ENCODE measurements around the gene MCM7. TPM values are rescaled to one million over a fixed set of nuclear protein-coding genes. Genes with fewer than 3 reads are reported as not detected.

The MCM7 gene
- total RNA-seq, 2 donors from 2014 or later, result 248 to 526 TPM

DNA sequence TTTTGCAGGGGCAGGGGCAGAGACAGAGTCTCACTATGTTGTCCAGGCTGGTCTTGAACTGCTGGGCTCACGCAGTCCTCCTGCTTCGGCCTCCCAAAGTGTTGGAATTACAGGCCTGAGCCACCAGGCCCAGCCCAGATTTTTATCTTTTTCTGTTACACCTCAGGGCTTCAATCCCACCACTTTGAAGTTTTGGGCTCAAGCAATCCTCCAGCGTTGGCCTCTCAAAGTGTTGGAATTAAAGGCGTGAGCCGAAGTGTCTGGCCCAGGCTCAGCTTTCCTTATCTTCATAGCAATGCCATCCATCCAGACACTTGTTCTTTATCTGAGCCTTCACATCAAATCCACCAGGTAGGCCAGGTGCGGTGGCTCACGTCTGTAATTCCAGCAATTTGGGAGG lies 13.8 kb upstream of the MCM7 start:
- H3K36me3 Mint-ChIP-seq, result no peaks in the 10 kb centered on the region
- no peak overlapping the region for H3K27ac Mint-ChIP-seq
- peaks cover 14 to 25% of the 10 kb centered on the region in 2 donors for H3K4me1 Mint-ChIP-seq (ENCODE audit: low read depth in 2 of 2)
- ATAC-seq, result no peak
- no peak overlapping the region for H3K4me3 Mint-ChIP-seq
- no peaks in the 10 kb centered on the region for H3K27me3 Mint-ChIP-seq
- no peak for DNase-seq (ENCODE audit: low spot score)
- no peaks in the 10 kb centered on the region for H3K9me3 Mint-ChIP-seq

DNA sequence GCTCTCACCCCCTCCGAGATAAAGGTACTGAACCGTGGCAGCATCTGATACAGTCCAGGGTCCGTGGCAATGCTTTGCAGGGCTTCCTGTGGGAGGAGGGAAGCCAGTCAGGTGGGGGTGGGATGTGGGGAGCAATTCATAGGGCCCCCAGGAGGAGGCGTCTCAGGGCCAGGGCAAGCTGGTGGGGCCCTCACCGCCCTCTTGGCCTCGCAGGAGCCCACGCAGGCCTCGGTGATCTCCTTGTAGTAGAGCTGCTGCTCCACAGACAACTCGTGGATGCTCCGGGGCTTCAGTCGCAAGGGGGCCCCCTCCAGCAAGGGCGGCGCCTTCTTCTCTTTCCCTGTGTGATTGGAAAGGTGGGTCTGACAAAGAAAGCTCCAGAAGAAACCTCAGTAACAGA lies 10.7 kb upstream of the MCM7 start:
- no peaks in the 10 kb centered on the region for H3K36me3 Mint-ChIP-seq
- no peak for ATAC-seq
- H3K4me3 Mint-ChIP-seq, result no peak overlapping the region

DNA sequence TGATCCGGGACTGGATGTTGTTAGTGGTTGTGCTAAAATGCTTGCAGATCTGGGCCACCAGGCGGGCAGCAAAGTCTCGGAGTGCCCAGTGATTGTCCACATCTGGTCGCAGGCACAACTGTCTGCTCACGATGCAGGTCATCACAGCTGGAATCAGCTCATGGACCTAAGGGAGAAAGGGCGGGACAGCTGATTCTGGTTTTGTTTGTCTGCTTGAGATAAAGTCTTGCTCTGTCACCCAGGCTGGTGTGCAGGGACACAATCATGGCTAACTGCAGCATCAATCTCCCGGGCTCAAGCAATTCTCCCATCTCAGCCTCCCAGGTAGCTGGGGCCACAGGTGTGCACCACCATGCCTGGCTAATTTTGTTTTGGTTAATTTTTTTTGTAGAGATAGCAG lies 10.0 kb upstream of the MCM7 start:
- peaks cover 0 to 8% of the 10 kb centered on the region in 2 donors for H3K4me1 Mint-ChIP-seq (ENCODE audit: low read depth in 2 of 2)
- no peaks in the 10 kb centered on the region for H3K27me3 Mint-ChIP-seq
- no peaks in the 10 kb centered on the region for H3K36me3 Mint-ChIP-seq
- no peak overlapping the region for H3K4me3 Mint-ChIP-seq
- no peak for DNase-seq (ENCODE audit: low spot score)
- H3K27ac Mint-ChIP-seq, result no peak overlapping the region
- ATAC-seq, result no peak
- H3K9me3 Mint-ChIP-seq, result no peaks in the 10 kb centered on the region

More for the DNA sequence above, 10.7 kb upstream of the MCM7 start:
- DNase-seq (ENCODE audit: low spot score), result no peak
- Mint-ChIP-seq H3K9me3 (no peaks in the 10 kb centered on the region), H3K4me1 (ENCODE audit: low read depth in 2 of 2) (peaks cover 0 to 11% of the 10 kb centered on the region in 2 donors), H3K27me3 (no peaks in the 10 kb centered on the region), H3K27ac (no peak overlapping the region)

DNA sequence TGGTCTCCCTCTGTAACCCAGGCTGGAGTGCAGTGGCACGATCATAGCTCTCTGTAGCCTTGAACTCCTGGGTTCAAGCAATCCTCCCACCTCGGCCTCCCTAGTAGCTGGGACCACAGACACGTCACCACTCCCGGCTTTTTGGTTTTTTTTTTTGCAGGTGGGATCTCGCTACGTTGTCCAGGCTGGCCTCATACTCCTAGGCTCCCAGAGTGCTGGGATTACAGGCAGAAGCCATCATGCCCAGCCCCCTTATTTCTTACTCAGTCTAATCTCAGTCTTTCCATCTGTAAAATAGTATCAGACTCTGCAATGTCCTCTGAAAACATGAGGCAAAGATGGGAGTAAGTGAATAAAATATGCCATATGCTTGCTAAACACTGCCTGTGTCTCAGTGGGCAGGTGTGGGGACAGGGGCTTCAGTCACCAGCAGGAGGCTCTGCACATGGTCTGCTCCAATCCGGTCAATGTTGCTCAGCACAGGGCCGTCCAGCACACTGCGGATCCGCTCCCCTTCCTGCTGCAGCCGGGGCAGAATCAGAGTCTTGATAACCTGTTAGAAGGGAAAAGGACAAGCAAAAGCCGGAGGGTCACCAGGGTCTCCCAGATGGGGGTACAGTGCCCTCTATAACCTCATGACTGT lies 8.4 kb upstream of the MCM7 start:
- no peaks in the 10 kb centered on the region for H3K36me3 Mint-ChIP-seq
- H3K4me1 Mint-ChIP-seq (ENCODE audit: low read depth in 2 of 2), result peaks cover 0 to 3% of the 10 kb centered on the region in 2 donors
- no peaks in the 10 kb centered on the region for H3K27me3 Mint-ChIP-seq
- H3K9me3 Mint-ChIP-seq, result no peaks in the 10 kb centered on the region
- no peak for DNase-seq (ENCODE audit: low spot score)
- no peak overlapping the region for H3K4me3 Mint-ChIP-seq
- H3K27ac Mint-ChIP-seq, result no peak overlapping the region
- no peak for ATAC-seq

DNA sequence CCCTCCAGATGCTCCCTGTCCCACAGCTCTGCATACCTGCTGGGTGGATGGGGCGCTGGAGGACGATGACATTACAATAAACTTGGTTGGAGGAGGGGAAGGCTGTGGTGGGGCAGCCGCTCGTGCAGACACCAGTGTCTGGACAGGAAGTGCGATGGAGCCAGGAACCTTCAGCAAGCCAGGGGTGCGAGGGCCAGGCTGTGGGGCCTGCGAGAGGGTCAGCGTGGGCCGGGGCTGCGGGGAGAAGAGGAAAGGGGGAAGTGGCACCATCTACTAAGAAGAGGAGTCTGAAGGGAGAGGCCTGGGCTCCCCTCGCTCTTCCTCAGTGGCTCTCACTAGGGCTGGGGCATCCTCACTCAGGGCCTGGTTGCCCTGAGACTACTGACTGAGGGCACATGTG lies 6.7 kb upstream of the MCM7 start:
- H3K4me1 Mint-ChIP-seq (ENCODE audit: low read depth in 2 of 2), result peaks cover 0 to 5% of the 10 kb centered on the region in 2 donors
- no peak overlapping the region for H3K4me3 Mint-ChIP-seq
- no peak overlapping the region for H3K27ac Mint-ChIP-seq
- no peaks in the 10 kb centered on the region for H3K9me3 Mint-ChIP-seq
- DNase-seq (ENCODE audit: low spot score), result no peak
- ATAC-seq, result no peak
- no peaks in the 10 kb centered on the region for H3K27me3 Mint-ChIP-seq
- H3K36me3 Mint-ChIP-seq, result no peaks in the 10 kb centered on the region

DNA sequence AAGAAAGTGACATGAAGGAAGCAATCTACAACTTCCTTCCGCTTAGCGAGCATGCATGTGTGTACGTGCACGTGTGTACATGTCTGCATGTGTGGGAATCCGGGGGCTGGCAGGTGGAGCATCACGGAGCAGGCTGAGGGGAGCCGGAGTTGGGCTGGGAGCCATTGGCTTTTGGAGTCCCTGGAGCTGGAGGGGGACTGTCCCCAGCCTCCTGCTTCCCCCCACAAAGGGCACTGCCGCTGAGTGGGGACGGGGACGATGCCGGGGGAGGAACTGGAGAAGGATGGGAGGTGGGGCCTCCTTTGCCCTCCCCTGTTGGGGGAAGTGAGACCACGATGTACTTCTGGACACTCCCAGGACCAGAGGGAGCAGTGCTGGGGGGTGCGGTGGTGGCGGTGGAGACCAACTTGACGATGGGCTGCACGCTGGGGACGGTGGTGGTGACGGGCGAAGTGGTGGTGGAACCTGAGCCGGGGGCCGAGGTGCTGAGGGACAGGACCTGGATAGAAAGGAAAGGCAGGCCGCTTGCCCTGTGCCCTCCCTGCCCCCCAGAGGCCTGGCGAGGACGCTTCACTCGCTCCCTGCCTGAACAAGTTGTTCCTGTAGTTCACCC lies 6.0 kb upstream of the MCM7 start:
- DNase-seq (ENCODE audit: low spot score), result no peak
- ATAC-seq, result no peak
- H3K36me3 Mint-ChIP-seq, result no peaks in the 10 kb centered on the region
- H3K27ac Mint-ChIP-seq, result no peak overlapping the region
- peaks cover 5 to 9% of the 10 kb centered on the region in 2 donors for H3K4me1 Mint-ChIP-seq (ENCODE audit: low read depth in 2 of 2)
- no peaks in the 10 kb centered on the region for H3K9me3 Mint-ChIP-seq
- H3K4me3 Mint-ChIP-seq, result no peak overlapping the region
- H3K27me3 Mint-ChIP-seq, result no peaks in the 10 kb centered on the region

DNA sequence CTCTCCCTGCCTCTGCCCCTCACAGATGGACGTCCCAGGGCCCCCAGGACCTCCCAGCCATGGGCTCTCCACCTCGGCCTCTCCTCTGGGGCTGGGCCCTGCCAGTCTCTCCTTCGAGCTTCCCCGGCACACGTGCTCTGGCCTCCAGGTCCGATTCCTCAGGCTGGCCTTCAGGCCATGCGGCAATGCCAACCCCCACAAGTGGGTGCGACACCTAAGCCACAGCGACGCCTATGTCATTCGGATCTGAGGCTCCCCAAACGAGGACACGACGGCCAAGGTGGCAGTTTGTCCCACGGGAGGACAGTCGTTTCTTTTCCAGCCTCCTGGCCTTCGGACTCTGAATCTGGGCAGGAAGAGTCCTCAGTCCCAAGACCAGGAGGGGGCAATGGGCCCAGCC lies 5.4 kb upstream of the MCM7 start:
- Mint-ChIP-seq H3K4me3 (no peak overlapping the region), H3K9me3 (no peaks in the 10 kb centered on the region), H3K4me1 (ENCODE audit: low read depth in 2 of 2) (peaks cover 5 to 9% of the 10 kb centered on the region in 2 donors), H3K27me3 (no peaks in the 10 kb centered on the region), H3K27ac (no peak overlapping the region), H3K36me3 (no peaks in the 10 kb centered on the region)
- no peak for ATAC-seq
- DNase-seq (ENCODE audit: low spot score), result no peak

DNA sequence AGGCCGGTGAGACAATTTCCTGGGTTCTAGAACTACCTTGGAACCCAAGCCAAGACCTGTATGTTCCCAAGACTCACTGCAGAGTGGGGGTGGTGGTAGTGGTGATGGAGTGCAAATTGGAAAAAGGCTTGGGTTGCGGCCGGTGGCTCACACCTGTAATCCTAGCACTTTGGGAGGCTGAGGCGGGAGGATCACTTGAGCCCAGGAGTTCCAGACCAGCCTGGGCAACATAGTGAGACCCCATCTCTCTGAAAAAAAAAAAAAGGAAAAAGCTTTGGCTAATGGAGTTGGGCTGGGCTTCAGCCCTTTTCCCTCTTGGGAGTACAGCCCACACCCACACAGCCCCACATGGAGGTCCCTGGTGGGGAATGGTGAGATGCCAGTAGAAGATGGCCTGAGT lies 4.3 kb upstream of the MCM7 start:
- Mint-ChIP-seq H3K4me3 (no peak overlapping the region), H3K27me3 (no peaks in the 10 kb centered on the region), H3K36me3 (no peaks in the 10 kb centered on the region), H3K27ac (no peak overlapping the region), H3K4me1 (ENCODE audit: low read depth in 2 of 2) (peaks cover 9 to 13% of the 10 kb centered on the region in 2 donors), H3K9me3 (no peaks in the 10 kb centered on the region)
- ATAC-seq (no peak), DNase-seq (ENCODE audit: low spot score) (no peak)

DNA sequence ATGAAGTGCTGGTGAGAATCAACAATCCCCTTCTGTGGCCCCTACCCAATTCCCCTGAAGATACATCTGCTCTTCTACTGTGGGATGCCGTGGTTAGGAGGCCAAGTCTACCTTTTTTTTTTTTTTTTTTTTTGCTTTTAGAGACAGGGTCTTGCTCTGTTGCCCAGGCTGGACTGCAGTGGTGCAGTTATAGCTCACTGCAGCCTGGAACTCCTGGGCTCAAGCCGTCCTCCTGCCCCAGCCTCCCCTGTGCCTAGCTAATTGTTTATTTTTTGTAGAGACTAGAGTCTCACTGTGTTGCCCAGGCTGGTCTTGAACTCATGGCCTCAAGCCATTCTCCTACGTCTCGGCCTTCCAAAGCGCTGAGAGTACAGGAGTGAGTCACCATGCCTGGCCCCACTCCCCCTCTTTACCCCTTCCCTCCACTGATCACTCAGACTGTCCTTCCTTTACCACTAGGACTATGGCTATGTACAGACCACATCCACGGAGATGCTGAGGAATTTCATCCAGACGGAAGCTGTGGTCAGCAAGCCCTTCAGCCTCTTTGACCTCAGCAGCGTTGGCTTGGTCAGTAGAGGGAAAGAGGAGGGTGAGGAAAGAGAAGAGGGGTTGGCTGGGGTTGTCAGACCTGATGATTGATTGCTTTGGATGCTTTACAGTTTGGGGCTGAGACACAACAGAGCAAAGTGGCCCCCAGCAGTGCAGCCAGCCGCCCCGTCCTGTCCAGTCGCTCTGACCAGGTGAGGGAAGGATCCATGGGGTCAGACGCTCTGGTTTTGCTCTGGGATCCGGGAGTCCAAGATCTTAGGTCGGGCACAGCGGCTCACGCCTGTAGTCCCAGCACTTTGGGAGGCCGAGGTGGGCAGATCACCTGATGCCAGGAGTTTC lies 2.0 kb upstream of the MCM7 start:
- H3K36me3 Mint-ChIP-seq, result peaks cover 21% of the 10 kb centered on the region
- ATAC-seq, result no peak
- H3K27ac Mint-ChIP-seq, result peak overlapping the region; percentile 92 to 93

DNA sequence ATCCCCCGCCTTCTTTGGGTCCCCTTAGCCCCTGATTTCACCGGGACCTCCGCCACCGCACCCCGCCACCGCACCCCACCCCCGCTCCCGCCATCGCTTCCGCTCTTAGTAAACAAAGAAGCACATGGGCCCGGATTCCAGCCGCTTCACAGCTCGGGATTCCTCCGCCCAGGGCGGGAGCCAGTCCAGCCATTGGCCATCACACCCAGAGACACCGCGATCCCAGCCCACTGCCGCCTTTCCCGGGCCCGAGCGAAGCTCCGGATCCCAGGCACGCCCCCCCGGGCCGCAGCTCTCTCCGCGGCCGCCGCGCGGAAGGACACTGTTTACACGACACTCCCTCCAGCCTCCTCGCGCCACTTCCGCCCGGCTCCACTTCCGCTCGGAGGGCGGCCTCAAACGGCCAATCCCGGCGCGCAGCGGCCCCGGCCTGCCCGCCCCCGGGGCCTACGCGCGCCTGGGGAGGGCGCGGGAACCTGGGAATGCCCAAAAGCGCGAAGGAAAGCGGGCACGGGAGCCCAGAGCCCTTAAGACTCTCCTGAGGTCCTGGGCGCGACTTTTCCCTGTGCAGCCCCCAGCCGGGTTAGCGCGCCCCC lies 679 bp downstream of the MCM7 start:
- Mint-ChIP-seq H3K4me1 (ENCODE audit: low read depth in 2 of 2) (peaks cover 38 to 41% of the 10 kb centered on the region in 2 donors), H3K27me3 (no peaks in the 10 kb centered on the region), H3K27ac (peak overlapping the region; percentile 92 to 93), H3K9me3 (no peaks in the 10 kb centered on the region), H3K36me3 (peaks cover 37% of the 10 kb centered on the region), H3K4me3 (peak overlapping the region; percentile 95)
- DNase-seq (ENCODE audit: low spot score) (peak; percentile 95), ATAC-seq (peak; percentile 88 to 90)

More for the DNA sequence above, 2.0 kb upstream of the MCM7 start:
- H3K4me1 Mint-ChIP-seq (ENCODE audit: low read depth in 2 of 2), result peaks cover 30% of the 10 kb centered on the region in 2 donors
- no peaks in the 10 kb centered on the region for H3K9me3 Mint-ChIP-seq
- no peak for DNase-seq (ENCODE audit: low spot score)
- H3K27me3 Mint-ChIP-seq, result no peaks in the 10 kb centered on the region
- peak overlapping the region; percentile 88 for H3K4me3 Mint-ChIP-seq

DNA sequence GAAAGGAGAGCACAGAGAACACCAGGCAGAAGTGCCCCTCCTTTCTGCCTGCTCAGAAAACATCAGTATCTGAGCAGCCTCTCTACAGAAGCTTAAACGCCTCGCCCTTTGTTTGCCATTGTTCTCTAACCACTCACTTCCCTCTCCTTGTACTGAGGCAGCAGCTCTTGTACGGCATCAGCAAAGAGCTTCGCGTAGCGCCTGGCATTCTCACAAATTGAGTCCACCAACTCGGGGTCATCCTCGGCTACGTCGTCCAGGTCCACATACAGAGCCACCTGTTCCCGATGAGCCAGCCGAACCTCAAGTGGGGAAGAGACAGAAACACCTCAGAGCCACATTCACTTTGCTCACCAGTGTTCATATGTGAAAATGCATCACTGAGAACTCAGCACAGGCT lies 1.7 kb downstream of the MCM7 start:
- H3K9me3 Mint-ChIP-seq, result no peaks in the 10 kb centered on the region
- peaks cover 38 to 42% of the 10 kb centered on the region in 2 donors for H3K4me1 Mint-ChIP-seq (ENCODE audit: low read depth in 2 of 2)
- H3K4me3 Mint-ChIP-seq, result peak overlapping the region; percentile 95
- H3K27ac Mint-ChIP-seq, result peak overlapping the region; percentile 92 to 93
- DNase-seq (ENCODE audit: low spot score), result no peak
- H3K27me3 Mint-ChIP-seq, result no peaks in the 10 kb centered on the region
- no peak for ATAC-seq
- H3K36me3 Mint-ChIP-seq, result peaks cover 38% of the 10 kb centered on the region

DNA sequence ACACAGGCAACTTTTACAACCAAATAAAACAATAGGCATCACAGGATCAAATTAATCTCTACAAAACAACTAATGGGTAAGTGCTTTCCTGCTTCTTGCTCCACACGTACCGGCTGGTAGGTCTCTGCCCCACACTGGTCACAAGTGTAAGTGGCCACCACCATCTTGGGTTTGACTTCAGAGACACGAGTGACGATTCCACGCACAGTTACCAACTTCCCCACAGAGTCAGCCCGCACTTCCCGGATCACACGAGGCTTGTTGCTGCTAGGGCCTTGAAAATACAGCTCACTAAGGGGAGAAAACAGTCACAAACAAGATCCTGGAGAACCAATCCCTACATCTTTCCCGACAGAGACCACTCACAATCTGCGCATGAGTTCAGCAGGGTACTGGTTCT lies 2.3 kb downstream of the MCM7 start:
- Mint-ChIP-seq H3K4me1 (ENCODE audit: low read depth in 2 of 2) (peaks cover 38 to 42% of the 10 kb centered on the region in 2 donors), H3K4me3 (peak overlapping the region; percentile 95), H3K9me3 (no peaks in the 10 kb centered on the region), H3K36me3 (peaks cover 38% of the 10 kb centered on the region), H3K27me3 (no peaks in the 10 kb centered on the region), H3K27ac (peak overlapping the region; percentile 92 to 93)
- ATAC-seq, result no peak
- no peak for DNase-seq (ENCODE audit: low spot score)

DNA sequence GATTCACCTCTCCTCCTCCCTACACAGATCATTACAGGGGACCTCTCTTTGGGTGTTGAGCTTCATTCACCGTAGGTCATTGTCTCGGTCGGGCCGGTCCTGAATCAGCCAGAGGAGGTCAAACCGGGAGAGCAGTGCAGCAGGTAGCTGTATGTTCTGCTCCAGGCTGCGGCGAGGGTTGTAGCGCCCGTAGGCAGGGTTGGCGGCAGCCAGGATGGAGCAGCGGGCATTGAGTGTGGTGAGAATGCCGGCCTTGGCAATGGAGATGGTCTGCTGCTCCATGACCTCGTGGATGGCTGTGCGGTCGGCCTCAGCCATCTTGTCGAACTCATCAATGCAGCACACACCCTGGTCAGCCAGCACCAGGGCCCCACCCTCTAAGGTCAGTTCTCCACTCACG lies 5.5 kb downstream of the MCM7 start:
- Mint-ChIP-seq H3K9me3 (no peaks in the 10 kb centered on the region), H3K27ac (peak overlapping the region; percentile 33 to 57), H3K36me3 (peaks cover 48% of the 10 kb centered on the region), H3K27me3 (no peaks in the 10 kb centered on the region), H3K4me3 (no peak overlapping the region), H3K4me1 (ENCODE audit: low read depth in 2 of 2) (peaks cover 29 to 39% of the 10 kb centered on the region in 2 donors)
- ATAC-seq (no peak), DNase-seq (ENCODE audit: low spot score) (no peak)
